ENCODE data around the gene NARS2. TPM values are rescaled to one million over a fixed set of nuclear protein-coding genes. Genes with fewer than 3 reads are reported as not detected.
"Not testable (repeated sequence)": the region's sequence is repeated elsewhere in the genome, so short reads cannot be mapped to it uniquely, and the experiment has no call there.

The NARS2 gene
- total and polyA plus RNA-seq, 2 donors (not counting 1 experiment from before 2014, with no cell fraction given): 9.7 to 14.6 TPM

- DNase-seq (no peak), ATAC-seq (ENCODE audit: low read depth) (no peak)
- Histone ChIP-seq H4K20me1 (ENCODE audit: control insufficient read depth, insufficient read depth, low read length, poor library complexity, severe bottlenecking) (no peaks in the 10 kb centered on the region), H2AFZ (ENCODE audit: insufficient read depth, low read depth, low read length, poor library complexity, severe bottlenecking) (no peak overlapping the region), H3K36me3 (replicated peaks in 1 of 2; ENCODE audit: control extremely low read depth in 1 of 2, control insufficient read depth in 1 of 2, extremely low read depth in 1 of 2, insufficient read depth in 2 of 2, low read length in 1 of 2) (peaks cover 2 to 25% of the 10 kb centered on the region in 2 experiments), H3K4me3 (ENCODE audit: control extremely low read depth in 1 of 5, extremely low read depth in 1 of 5, insufficient read depth in 1 of 5, low read depth in 2 of 5, low read length in 4 of 5) (no peak overlapping the region), H3K4me2 (replicated peaks; ENCODE audit: low read depth, low read length, poor library complexity, severe bottlenecking) (no peak overlapping the region), H3K27ac (ENCODE audit: low read length in 2 of 2) (no peak overlapping the region), H3K9me3 (ENCODE audit: control extremely low read depth in 1 of 3, control insufficient read depth in 2 of 3, insufficient read depth in 1 of 3, low read length in 2 of 3) (no peaks in the 10 kb centered on the region), H3K9ac (ENCODE audit: low read length) (no peak overlapping the region), H3K79me2 (ENCODE audit: control insufficient read depth, insufficient read depth, low read length) (peaks cover 3% of the 10 kb centered on the region), H3K4me1 (ENCODE audit: control insufficient read depth in 2 of 2, insufficient read depth in 2 of 2, low read length in 2 of 2) (peaks cover 4 to 5% of the 10 kb centered on the region in 2 donors), H3K27me3 (replicated peaks in 1 of 4; ENCODE audit: control extremely low read depth in 1 of 4, control insufficient read depth in 3 of 4, insufficient read depth in 4 of 4, low read length in 3 of 4) (no peaks in the 10 kb centered on the region)
- Mint-ChIP-seq H3K4me1 (peaks cover 8% of the 10 kb centered on the region), H3K27ac (no peak overlapping the region), H3K4me3 (no peak overlapping the region), H3K27me3 (no peaks in the 10 kb centered on the region), H3K9me3 (ENCODE audit: insufficient read depth) (no peaks in the 10 kb centered on the region)
- WGBS (ENCODE audit: insufficient coverage): no CpG with 5 or more reads among the region's 3 CpGs
- intact Hi-C loops (cut with micrococcal nuclease): loop anchor here (10.0 kb wide), 1 partner anchor 51 kb away; no protein-coding TSS in a partner anchor
- CTCF ChIA-PET: interaction anchor here (1.0 to 3.7 kb wide), 2 partner anchors 9 to 330 kb away, joined by 3 to 20 read pairs; no protein-coding TSS in a partner anchor
- POLR2A ChIA-PET: no interaction called here
- TF ChIP-seq CTCF (IDR thresholded peaks at IDR 0.05): no peak
- TF ChIP-seq EZH2 (IDR thresholded peaks at IDR 0.05; ENCODE audit: borderline replicate concordance, insufficient read depth, low read depth, low read length, poor library complexity, severe bottlenecking): no peak
These were observed 19.1 kb downstream of the NARS2 start for GRCh38 chr11:78555592-78555991.

GRCh38 chr11:78552881-78553280 lies 21.8 kb downstream of the NARS2 start:
- CTCF ChIA-PET: interaction anchor here (0.6 to 3.7 kb wide), 2 partner anchors 11 to 134 kb away, joined by 3 to 20 read pairs; no protein-coding TSS in a partner anchor
- DNase-seq: no peak
- H3K4me2 ChIP-seq (replicated peaks; ENCODE audit: low read depth, low read length, poor library complexity, severe bottlenecking): no peak overlapping the region
- H2AFZ ChIP-seq (ENCODE audit: insufficient read depth, low read depth, low read length, poor library complexity, severe bottlenecking): no peak overlapping the region
- Mint-ChIP-seq H3K27me3 (no peaks in the 10 kb centered on the region), H3K4me3 (no peak overlapping the region), H3K4me1 (no peaks in the 10 kb centered on the region), H3K27ac (no peak overlapping the region), H3K9me3 (ENCODE audit: insufficient read depth) (no peaks in the 10 kb centered on the region)
- no peaks in the 10 kb centered on the region for H3K4me1 ChIP-seq (ENCODE audit: control insufficient read depth in 2 of 2, insufficient read depth in 2 of 2, low read length in 2 of 2)
- H3K27me3 ChIP-seq (replicated peaks in 1 of 4; ENCODE audit: control extremely low read depth in 1 of 4, control insufficient read depth in 3 of 4, insufficient read depth in 4 of 4, low read length in 3 of 4): no peaks in the 10 kb centered on the region
- no peak for ATAC-seq (ENCODE audit: low read depth)
- intact Hi-C loops (cut with micrococcal nuclease): loop anchor here (10.0 kb wide), 1 partner anchor 48 kb away; no protein-coding TSS in a partner anchor
- no CpG with 5 or more reads among the region's 2 CpGs for WGBS (ENCODE audit: insufficient coverage)
- no peaks in the 10 kb centered on the region for H4K20me1 ChIP-seq (ENCODE audit: control insufficient read depth, insufficient read depth, low read length, poor library complexity, severe bottlenecking)
- no peak overlapping the region for H3K27ac ChIP-seq (ENCODE audit: low read length in 2 of 2)
- no peak overlapping the region for H3K9ac ChIP-seq (ENCODE audit: low read length)
- peaks cover 0 to 17% of the 10 kb centered on the region in 2 experiments for H3K36me3 ChIP-seq (replicated peaks in 1 of 2; ENCODE audit: control extremely low read depth in 1 of 2, control insufficient read depth in 1 of 2, extremely low read depth in 1 of 2, insufficient read depth in 2 of 2, low read length in 1 of 2)
- TF ChIP-seq CTCF (IDR thresholded peaks at IDR 0.05) (no peak), EZH2 (IDR thresholded peaks at IDR 0.05; ENCODE audit: borderline replicate concordance, insufficient read depth, low read depth, low read length, poor library complexity, severe bottlenecking) (no peak)
- no peaks in the 10 kb centered on the region for H3K79me2 ChIP-seq (ENCODE audit: control insufficient read depth, insufficient read depth, low read length)
- POLR2A ChIA-PET: no interaction called here
- no peaks in the 10 kb centered on the region for H3K9me3 ChIP-seq (ENCODE audit: control extremely low read depth in 1 of 3, control insufficient read depth in 2 of 3, insufficient read depth in 1 of 3, low read length in 2 of 3)
- no peak overlapping the region for H3K4me3 ChIP-seq (ENCODE audit: control extremely low read depth in 1 of 5, extremely low read depth in 1 of 5, insufficient read depth in 1 of 5, low read depth in 2 of 5, low read length in 4 of 5)

GRCh38 chr11:78552139-78552538 lies 22.5 kb downstream of the NARS2 start:
- CTCF ChIA-PET: interaction anchor here (1.2 to 3.7 kb wide), 2 partner anchors 12 kb away, joined by 4 to 20 read pairs; no protein-coding TSS in a partner anchor
- DNase-seq; H3K9ac ChIP-seq (ENCODE audit: low read length); H2AFZ ChIP-seq (ENCODE audit: insufficient read depth, low read depth, low read length, poor library complexity, severe bottlenecking); H3K4me2 ChIP-seq (replicated peaks; ENCODE audit: low read depth, low read length, poor library complexity, severe bottlenecking); POLR2A ChIA-PET; H3K9me3 Mint-ChIP-seq (ENCODE audit: insufficient read depth); ATAC-seq (ENCODE audit: low read depth); H3K9me3 ChIP-seq (ENCODE audit: control extremely low read depth in 1 of 3, control insufficient read depth in 2 of 3, insufficient read depth in 1 of 3, low read length in 2 of 3); H3K4me1 ChIP-seq (ENCODE audit: control insufficient read depth in 2 of 2, insufficient read depth in 2 of 2, low read length in 2 of 2); H3K4me1 Mint-ChIP-seq; H3K79me2 ChIP-seq (ENCODE audit: control insufficient read depth, insufficient read depth, low read length); H4K20me1 ChIP-seq (ENCODE audit: control insufficient read depth, insufficient read depth, low read length, poor library complexity, severe bottlenecking); H3K27ac ChIP-seq (ENCODE audit: low read length in 2 of 2); H3K4me3 Mint-ChIP-seq; H3K27ac Mint-ChIP-seq; H3K27me3 ChIP-seq (replicated peaks in 1 of 4; ENCODE audit: control extremely low read depth in 1 of 4, control insufficient read depth in 3 of 4, insufficient read depth in 4 of 4, low read length in 3 of 4); H3K4me3 ChIP-seq (ENCODE audit: control extremely low read depth in 1 of 5, extremely low read depth in 1 of 5, insufficient read depth in 1 of 5, low read depth in 2 of 5, low read length in 4 of 5); H3K27me3 Mint-ChIP-seq: not testable (repeated sequence)
- intact Hi-C loops (cut with micrococcal nuclease): loop anchor here (10.0 kb wide), 1 partner anchor 47 kb away; no protein-coding TSS in a partner anchor
- 100% methylated on average over 1 of the region's 6 CpGs for WGBS (ENCODE audit: insufficient coverage)
- peaks cover 0 to 14% of the 10 kb centered on the region in 2 experiments for H3K36me3 ChIP-seq (replicated peaks in 1 of 2; ENCODE audit: control extremely low read depth in 1 of 2, control insufficient read depth in 1 of 2, extremely low read depth in 1 of 2, insufficient read depth in 2 of 2, low read length in 1 of 2)

Measured in B cell (primary cell).